Anterior cingulate cortex (tissue), 58 donors: Measurements from ENCODE around the gene LSR.

Experiments
- DNase-seq, 58 donors: peaks; one replicate each; lab custom pipeline; 2025; lab: John Stamatoyannopoulos, UW

LSR gene

DNA sequence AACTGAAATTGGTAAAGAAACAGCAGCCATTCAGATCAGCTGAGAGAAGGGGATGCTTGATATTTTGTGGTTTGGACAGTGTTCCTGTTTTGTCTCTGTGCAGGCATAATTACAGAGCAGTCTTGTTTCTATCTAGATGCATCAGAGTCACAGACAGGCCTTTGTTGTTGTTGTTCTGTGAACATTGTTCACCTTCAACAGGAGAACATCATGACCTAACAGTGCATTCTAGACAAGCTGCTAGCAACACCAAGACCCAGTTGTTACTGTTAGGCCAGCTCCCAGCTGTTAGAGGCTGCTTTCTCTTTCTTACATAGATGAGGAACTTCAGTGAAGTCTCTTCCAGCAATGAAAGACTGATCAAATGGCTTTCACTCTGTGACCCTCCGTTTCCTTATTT, 8.5 kb upstream of the LSR start:
- DNase-seq: no peak

DNA sequence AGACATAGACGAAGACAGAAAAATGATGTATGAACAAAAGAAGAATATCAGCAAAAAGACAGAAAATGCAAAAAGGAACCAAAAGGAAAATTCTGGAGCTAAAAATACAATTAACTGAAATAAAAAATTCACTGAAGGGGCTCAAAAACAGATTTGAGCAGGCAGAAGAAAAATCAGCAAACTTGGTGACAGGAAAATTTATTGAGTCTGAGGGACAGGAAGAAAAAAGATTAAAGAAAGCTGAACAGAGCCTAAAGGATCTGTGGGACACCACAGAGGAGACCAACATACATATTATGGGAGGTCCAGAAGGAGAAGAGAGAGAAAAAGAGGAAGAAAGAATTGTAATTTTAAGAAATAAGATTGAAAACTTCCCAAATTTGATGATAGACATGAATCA, 7.4 kb upstream of the LSR start:
- no peak for DNase-seq

DNA sequence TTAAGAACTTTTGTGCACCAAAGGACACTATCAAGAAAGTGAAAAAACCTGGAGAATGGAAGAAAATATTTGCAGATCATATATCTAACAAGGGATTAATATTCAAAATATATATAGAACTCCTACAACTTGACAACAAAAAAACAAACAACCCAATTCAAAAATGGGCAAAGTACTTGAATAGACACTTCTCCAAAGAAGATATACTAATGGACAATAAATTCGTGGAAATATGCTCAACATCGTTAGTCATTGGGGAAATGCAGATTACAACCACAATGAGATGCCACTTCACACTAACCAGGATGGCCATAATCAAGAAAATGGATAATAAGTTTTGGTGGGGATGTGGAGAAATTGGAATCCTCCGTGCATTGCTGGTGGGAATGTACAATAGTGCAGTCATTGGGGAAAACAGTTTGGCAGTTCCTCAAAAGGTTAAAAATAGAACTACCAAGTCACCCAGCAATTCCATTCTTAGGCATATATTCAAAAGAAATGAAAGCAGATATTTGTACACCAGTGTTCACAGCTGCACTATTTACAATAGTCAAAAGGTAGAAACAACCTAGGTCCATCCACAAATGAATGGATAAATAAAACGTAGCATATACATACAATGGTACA, 2.2 kb upstream of the LSR start:
- DNase-seq: no peak

DNA sequence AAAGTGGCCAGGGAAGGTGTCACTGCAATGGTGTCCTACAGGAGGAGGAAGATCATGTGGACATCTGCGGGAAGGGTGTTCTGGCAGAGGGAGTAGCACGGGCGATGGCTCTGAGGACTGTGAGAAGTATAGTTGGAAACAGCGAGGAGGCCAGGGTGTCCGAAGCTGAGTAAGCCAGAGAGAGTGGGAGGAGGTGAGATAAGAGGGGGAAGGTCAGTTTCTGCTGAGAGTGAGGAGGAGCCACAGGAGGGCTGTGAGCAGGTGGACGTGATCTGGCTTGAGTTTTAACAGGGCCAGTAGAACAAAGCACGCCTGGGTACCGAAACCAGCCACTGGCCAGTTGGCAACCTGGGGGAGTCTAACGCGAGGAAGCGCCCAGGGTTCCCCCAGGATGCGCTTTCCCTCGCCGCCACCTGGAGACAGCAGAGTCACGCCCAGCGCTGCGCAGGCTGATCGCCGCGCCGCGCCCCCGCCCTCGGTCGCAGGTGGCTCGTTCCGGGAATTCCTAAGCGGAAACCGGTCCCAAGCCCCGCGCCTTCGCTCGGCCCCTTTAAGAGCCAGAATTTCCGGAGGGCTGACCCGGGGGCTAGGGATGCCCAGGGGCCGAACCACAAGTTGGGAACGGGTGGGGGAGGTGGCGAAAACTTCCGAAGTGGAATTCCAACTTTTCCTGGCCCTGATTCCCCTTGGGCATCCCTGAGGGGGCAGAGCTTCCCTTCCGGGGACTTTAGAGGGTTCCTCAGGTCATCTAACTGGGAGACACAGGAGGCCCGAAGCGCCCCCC, 1.1 kb upstream of the LSR start:
- DNase-seq: no peak

DNA sequence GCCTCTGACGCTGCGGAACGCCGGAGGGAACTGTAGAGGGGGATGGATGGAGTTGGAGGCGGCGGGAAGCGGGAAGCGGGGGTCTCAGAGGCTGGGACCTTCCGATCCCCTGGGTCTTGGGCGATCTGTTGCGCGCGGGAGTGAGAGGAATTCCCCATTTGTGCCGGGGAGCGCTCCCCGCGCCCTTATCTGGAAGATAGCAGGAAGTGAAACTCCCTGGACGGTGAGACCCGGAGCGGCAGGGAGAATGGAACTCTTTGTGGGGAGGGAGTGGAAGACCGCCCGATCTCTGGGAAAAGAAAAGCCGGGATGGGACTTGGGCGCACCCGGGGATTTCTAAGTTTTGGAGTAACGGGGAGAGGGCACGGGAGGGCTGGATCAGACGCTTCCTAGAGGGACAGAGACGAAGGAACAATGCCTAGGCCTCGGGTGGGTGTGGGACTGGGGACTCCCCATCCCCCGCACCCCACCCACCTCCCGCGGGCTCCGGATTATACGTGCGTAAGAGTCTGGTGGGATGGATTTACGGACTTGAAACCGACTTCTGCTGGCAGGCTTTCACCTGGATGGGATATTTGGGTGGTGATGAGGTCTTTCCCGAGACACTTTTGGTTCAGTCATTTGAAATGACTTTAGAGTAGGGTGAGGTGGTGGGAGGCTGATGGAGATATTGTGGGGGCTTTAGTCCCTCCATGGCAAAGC, 495 bp downstream of the LSR start:
- DNase-seq: no peak

DNA sequence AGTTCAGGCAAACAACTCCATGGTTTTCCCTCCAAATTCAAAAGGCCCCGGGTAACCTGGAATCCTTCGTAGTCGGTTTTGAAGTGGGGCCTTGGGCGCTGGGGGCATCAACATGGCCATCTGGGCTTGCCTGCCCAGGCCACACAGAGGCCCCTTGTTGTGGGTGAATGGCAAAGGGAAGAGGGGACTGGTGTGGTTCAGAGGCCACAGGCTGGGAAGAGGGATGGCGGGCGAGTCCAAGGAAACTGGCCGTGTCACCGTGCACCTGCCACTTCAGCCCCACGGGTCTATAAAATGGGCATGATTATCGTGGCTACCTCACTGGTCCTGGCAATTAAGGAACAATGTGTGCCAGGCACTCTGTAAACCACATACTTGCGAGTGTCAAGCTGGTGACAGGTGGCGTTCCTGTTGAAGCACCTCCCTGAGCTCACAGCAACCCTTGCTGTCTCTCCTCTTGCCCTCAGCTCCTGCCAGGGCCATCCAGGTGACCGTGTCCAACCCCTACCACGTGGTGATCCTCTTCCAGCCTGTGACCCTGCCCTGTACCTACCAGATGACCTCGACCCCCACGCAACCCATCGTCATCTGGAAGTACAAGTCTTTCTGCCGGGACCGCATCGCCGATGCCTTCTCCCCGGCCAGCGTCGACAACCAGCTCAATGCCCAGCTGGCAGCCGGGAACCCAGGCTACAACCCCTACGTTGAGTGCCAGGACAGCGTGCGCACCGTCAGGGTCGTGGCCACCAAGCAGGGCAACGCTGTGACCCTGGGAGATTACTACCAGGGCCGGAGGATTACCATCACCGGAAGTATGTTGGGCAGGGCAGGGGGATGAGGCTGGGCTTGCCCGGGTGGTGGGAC, 1.3 kb downstream of the LSR start:
- DNase-seq: no peak

DNA sequence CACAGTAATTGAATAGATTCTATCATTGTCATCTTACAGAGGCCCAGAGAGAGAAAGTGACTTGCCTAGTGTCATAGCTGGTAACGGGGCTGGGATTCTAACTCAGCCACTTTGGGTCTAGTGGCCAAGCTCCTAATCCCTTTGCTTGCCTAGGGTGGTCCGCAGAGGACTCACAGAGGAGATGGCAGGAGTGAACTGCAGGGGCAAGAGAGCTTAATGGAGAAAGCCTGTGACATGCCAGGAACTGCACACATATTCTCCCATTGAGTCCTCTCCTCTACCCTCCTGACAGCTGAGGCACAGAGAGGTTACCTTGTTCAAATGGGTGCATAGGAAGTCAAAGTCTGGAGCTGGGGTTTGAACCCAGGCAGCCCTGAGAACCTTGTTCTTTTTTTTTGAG, 2.7 kb downstream of the LSR start:
- no peak for DNase-seq

DNA sequence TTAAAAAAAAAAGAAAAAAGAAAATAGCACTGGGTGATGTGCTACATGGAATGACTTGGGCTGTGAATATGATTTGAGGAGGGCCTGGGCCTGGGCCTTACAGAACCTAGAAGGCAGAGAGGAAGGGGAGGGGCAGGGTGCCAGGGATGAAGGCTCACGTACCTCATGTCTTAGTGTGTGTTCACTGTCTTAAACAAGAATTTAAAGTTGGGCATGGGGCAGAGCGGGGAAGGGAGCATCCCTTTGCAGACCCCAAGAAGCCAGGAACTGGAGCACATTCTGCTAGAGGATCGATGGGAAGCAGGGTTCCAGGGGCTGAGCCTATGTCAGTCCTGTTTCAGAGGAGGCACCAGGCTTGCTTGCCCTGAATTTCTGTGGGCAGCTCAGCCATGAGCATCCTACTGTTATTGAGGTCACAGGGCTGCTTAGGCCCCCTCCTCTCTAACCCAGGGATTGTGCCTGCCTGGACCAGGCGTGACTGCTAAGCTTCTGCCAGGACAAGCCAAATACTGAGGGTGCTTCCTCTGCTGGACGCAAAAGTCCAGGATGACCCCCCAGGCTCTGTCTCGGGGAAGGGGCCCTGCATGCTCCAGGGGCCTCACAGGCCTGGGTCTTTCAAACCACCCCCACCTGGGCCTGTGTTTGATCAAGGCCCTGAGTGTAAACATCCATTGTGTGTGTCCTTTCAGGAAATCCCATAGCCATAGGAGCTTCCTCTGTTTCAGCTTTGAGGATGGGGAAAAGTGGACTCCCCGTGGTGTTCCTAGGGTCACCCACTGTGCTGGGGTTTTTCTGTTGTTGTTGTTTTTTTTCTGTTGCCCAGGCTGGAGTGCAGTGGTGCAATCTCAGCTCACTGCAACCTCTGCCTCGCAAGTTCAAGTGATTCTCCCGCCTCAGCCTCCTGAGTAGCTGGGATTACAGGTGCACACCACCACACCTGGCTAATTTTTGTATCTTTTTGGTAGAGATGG, 4.8 kb downstream of the LSR start:
- DNase-seq: no peak

DNA sequence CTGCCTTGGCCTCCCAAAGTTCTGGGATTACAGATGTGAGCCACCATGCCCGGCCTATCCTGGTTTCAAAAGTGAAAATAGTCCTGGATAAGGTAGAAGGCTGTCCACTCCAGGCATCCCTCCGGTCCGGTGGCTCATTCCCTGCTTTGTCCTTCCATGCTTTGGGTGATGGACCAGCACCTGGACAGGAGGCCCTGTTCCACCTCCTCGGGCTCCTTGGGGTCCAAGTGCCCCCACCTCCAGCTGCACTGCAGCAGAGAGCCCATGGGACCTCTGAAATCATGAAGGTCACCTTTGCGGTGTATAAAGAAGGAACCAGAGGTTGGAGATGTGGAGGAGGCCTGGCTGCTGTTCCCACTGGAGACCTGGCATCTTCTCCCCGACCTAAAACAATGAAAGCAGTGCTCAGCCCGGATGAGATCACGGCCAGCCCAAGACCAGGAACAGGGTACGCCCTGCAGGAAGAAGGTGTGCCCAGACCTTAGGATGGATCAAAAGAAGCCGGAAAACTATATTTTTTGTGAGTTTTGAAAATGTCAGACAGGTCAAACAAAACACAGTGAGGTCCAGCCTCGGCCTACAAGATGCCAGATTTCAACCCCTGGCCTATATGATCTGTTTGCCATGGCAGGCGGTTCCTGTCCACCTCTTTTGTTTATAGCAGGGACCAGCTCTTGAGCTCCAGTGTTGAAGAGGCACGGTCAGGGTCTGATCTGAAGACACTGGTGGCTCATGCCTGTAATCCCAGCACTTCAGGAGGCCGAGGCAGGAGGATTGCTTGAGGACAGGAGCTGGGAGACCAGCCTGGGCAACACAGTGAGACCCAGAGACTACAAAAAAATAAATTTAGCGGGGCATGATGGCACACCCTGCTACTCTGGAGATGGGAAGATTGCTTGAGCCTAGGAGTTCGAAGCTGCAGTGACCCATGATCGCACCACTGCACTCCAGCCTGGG, 5.8 kb downstream of the LSR start:
- no peak for DNase-seq

DNA sequence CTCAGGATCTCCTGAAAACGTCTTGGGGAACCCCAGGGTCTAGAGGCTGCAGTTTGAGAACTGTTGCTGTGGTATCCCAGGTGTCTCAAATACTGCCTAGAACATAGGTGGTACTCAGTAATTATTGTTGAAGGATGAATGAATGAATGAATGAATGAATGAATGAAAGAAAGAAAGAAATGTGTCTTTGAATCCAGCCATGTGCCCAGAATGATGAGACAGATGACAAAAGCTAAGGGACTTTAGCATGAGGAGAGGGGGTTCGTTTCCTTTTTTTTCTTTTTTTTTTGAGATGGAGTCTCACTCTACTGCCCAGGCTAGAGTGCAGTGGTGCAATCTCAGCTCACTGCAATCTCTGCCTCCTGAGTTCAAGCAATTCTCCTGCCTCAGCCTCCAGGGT, 7.8 kb downstream of the LSR start:
- no peak for DNase-seq

DNA sequence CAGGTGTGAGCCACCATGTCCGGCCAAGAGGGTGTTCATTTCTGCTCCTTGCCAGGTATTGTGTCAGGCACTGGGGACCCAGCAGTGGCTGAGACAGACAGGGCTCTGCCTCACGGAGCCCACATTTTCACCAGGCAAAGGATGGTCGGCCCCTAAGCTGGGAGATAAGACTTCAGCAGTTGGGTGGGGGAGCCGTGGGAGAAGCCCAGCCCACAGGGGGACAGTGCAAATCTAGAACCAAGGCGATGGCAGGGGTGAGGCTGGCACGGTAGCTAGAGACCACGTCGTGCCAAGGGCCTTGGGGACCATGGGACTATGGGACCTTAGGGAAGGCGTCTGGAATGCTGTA, 8.3 kb downstream of the LSR start:
- DNase-seq: no peak

DNA sequence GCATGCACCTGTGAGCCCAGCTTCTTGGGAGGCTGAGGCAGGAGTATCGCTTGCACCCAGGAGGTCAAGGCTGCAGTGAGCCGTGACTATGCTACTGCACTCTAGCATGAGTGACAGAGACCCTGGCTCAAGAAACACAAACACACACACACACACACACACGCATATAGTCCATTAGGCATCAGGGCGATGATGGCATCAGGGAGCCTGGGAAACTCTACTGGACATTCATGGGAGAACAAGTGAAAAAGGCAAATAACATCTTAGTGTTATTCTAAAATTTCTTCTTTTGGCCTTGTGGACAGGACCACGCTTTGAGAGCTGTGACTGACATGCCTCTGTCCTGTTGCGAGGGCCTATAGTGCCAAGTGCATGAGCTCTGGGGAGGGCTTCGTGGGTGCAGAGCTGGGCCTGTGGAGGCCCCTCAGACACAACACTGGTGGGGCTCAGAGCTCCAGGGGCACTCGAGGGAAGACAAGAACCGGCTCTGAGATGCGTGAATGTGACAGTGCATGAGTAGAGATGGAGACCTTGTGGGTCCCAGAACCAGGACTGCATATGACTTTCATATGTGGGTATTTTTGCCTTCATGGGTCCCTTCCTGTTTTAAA, 12.0 kb downstream of the LSR start:
- no peak for DNase-seq

DNA sequence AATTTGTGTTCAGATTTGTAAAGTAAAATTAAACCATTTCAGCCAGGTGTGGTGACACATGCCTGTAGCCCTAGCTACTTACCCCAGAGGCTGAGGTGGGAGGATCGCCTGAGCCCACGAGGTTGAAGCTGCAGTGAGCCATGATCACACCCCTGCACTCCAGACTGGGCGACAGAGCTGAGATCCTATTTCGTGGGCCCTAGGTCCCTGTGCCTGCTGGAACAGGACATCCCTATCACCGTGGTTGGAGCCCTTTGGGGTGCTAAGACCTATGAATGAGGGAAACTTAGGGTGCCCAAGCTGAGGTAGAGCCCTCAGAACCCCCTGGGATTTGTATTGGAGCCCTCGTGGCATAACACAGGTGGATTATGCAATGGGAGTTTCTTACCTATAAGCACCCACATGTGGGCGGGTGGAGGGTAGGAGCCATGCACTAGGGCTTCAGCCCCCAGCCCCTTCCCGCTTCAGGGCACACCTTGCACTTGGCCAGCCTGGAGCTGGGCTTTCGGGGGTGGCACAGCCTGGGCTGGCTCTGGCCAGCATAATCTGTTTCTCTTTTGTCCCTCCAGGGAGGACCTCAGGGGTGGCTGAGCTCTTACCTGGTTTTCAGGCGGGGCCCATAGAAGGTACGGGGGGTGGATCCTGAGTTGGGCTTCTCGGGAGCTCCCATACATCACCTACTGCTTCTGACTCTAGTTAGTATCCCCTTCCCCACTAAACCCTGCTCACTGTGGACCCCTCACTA, 12.7 kb downstream of the LSR start:
- no peak for DNase-seq

DNA sequence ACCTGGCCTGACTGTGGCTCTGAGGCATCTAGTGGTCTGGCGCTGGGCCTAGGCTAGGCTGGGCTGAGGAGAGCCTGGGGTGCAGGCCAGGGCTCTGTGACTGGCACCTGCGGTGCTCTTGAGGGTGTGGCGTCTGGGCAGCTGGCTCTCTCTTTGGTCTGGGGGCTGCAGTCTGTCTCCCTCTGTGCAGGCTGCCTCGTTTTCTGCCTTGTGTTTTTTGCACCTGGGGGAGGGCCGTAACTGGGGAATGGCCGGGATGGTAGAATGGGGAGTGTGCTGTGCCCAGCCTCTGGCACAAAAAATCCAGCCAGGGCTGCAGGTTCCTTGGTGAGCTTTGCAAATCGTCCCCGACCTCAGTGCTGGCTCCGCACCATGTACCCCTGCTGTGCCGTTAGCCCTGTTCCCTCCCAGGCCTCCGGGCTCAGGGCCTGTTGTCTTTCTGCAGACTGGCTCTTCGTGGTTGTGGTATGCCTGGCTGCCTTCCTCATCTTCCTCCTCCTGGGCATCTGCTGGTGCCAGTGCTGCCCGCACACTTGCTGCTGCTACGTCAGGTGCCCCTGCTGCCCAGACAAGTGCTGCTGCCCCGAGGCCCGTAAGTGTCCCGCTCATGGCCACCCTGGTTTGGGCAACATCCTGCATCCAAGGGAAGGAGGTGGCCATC, 13.4 kb downstream of the LSR start:
- no peak for DNase-seq

DNA sequence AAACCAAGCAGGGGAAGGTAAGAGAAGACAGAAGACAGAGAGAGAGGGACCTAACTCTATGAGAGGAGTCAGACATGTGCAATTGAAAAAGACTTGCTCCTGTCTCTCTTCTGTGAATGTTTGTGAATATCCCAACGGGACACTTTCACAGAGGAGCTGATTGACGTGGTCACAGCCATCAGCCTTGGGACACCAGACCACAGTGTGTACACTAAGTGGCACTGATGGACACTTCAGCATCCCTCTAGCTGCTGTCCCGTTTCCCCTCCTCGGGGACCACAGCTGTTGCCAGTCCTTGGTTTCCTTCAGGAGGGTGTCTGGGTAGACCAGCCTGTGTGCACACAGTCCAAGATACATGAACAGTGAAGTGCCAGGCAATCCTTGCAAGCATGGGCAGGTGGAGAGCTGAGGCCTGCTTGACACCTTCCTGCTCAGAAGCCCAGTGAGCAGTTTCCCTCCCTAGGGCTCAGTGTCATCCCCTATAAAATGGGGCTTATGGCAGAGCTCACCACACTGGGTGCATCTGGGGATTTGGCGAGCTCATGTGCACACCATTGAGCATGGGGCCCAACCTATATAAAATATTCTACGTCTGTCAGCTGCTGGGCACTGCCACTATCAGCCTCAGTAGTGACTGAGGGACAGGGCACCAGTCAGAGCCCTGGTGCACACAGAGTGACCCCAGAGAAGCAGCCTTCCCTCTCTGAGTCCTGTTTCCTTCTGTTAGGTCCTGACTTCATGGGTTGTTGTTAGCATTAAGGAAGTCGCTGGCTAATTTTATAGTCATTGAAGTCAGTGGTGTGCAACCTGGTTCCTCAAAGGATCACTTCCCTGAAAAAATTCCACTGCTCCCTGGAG, 15.7 kb downstream of the LSR start:
- no peak for DNase-seq
